NOMO-1 treated with DMSO at 0.1 percent for 48 hours (cell line): ENCODE results near the gene STXBP5.
A peak's percentile ranks its signal among the peaks of the same experiment; 100 is the strongest.

Experiments used
- DNase-seq: peaks from one replicate; lab custom pipeline; 2025; ENCODE audit not compliant: unreplicated experiment; lab: John Stamatoyannopoulos, UW

Gene STXBP5

DNA sequence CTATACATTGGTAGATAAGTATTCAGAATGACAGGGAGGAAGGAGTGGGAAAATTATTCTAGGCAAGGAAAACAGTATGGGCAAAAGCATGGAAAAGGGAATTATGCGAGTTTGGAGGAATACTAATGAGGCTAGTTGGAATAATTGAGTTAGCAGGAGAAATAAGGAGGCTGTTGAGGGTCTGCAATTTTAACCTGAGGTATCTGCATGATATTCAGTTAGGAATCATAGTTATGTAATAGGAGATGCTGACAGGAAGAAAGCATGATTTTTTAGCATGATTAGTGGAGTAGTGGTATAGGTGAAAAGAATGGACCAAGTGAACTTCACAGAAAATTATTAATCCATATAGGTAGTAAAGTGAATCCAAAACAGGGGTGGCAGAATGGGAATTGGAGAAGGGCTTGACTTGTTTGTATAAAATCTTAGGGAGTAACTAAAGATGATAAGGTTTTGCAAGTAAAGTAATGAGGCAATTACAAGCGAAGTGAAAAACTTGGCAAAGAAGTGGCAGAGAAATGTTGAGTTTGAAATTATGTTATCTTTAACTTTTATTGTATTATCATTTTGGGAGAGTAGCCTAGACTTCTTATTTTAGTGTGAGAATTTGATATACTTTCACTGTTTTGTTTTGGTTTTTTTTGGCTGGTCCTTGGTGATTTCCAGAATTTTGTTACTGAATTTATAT lies 5.7 kb downstream of the STXBP5 start:
- DNase-seq, result no peak

DNA sequence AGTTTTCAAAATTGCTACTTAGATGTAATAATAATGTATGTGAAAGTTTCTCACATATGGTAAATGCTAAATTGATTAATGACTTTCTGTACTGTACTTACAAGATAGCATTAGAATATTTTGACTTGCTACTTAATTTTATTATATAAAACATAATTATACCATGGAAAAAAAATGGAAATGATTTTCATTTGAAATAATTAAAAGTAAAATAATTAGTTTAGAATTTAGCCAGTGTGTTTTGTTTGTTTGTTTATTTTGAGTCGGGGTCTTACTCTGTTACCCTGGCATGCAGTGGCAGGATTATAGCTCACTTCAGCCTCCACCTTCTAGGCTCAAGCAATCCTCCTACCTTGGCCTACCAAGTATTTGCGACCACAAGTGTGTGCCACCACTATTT lies 7.1 kb downstream of the STXBP5 start:
- no peak for DNase-seq

DNA sequence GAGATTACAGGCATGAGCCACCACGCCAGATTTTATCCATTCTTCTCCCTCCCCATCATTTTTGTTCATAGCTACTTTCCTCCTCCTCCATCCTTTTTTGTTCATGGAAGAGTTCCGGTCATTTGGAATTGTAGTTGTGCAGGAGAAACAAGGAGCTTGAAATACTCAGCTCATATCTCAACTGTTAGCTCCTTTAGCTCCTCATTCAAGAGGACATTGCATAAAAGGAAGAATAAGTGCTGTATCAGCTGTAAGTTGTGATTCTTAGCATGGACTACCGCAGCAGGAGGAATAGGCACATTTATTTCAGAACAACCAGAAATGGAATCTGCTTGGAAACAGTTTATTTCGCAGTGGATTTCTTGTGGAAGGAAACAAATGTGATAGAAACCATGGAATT lies 7.6 kb downstream of the STXBP5 start:
- DNase-seq, result no peak

DNA sequence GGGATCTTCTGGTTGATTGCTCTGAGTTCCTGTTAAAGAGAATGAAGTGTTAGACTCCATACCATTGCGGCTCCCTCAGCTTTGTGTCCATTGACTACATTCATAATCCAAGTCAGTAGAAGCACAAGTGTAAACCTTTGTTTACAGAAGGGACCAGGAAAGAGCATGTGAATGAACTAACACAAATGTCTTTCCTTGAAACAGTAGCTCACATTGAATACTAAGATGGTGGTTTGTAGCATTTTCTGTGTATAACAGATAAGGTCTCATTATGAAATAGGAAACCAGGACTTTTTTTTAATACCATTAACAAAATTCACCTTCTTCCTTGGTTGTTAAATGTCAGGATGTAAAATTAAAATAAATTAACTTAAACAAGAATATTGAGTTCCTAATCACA lies 8.4 kb downstream of the STXBP5 start:
- DNase-seq, result no peak

DNA sequence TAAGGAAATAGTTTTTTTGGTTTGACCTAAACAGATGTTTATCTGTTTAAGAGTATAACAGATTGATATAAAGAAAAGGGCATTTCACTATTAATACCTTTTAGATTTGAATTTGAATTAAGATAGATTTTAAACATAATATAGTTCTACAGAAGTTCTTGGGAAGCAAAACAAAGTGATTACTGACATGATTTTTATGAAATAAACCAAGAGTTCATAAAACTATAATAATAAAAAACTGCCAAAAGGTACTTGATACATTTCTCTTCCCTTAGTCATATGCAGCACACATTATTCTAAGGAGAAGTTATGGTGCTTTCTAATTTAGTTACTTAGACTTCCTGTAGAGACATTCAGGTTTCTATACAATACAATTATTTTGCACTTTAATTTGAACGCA lies 9.6 kb downstream of the STXBP5 start:
- DNase-seq, result no peak

DNA sequence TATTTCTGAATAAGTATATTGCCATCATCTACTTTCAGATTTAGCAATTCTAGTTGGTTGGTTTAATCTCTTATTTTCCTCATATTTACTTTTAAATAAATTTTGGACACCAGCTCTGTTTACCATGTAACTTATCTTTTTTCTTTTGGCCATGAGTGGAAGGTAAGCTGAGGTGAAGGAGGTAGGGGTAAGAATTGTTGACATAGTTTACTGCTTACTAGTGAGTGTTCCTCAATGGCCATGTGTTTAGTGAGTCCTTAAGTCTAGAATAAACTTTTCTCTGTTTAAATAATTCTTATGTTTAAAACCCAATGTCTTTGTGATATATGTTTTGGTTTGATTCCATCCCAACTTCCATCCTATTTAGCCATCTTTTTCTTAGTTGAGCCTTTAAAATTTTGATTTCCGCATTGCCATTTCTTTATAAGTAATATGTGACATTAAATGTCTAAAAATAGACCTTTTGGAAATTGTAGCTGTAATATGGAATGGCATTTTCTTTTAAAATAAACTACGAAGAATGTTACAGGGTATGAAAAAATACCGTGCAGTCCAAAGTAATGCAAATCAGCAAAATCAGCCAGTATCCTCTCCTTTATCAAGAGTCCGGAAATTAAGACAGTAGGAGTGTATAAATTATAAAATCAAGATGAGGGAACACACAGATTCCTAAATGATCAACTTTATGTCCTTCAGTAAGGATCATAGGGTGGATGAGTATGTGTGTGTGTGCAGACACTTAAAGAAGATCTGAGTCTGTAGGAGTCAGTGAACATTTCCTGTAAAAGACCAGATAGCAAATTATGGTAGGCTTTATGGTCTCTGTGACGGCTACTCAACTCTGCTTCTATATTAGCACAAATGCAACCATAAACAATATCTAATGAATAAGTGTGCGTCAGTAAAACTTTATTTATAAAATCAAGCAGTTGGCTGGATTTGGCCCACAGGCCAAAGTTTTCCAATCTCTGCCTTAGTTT lies 10.3 kb downstream of the STXBP5 start:
- DNase-seq, result no peak

DNA sequence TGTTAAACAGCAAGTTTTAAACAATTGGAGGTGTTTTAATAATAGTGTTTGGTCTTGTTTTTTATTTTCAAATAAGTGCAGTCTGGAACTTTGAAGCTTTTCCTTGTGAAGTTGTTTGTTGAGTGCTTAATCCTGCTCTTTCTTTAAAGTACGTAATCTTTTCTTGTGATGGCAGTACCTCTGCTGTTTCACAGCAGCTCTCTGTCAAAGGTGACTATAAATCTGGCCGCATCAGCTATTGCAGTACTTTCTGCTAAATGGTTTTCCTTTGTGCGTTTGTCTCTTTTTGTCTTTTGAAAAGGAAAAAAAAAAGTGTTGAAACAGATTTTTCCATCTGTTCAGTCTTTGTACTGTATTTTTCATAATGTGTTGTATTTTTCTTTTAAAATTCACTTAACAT lies 12.7 kb downstream of the STXBP5 start:
- no peak for DNase-seq

DNA sequence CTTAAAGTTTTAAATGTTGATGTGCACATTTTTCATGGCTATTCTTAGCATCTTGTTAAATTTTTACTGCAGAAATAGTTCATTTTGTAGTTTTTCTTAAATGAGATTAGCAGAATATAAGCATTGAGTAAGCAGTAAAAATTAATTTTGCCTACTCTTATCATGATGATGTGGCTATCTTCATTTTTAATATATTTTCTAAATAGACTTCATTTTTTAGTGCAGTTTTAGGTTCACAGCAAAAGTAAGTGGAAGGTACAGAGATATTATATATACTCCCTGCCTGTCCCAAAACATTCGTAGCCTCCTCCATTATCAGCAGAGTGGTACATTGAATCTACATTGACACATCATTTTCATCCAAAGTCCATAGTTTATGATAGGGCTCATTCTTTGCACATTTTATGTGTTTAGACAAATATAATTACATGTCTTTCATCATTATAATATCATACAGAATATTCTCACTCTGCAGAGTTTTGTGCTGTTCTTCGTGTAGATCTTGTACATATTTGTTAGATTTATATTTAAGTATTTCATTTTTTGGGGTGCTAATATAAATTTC lies 13.7 kb downstream of the STXBP5 start:
- no peak for DNase-seq

DNA sequence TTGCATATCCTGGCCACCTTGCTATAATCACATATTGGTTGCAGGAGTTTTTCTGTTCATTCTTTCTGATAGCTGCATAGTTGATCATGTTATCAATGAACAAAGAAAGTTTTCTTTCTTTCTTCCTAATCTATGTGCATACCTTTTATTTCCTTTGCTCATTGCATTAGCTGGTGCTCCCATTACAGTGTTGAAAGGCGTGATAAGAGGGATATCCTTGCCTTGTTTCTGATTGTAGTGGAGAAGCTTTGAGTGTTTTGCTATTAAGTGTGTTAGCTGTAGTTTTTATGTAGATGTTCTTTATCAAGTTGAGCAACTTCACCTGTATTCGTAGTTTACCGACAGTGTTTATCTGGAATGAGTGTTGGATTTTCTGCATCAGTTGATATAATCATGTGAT lies 14.6 kb downstream of the STXBP5 start:
- DNase-seq, result no peak

DNA sequence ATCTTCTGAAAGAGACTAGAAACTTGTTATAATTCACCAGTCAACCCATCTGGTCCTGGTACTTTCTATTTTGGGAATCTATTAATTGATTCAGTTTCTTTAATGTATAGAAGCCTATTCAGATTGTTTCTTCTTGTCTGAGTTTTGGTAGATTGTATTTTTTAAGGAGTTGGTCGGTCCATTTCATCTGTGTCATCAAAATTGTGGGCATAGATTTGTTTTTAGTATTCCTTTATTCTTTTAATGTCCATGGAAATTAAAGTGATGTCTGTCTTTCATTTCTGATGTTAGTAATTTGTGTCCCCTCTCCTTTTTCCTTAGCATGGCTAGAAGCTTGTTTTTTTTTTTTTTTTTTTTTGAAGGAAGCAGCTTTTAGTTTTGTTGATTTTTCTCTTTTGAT lies 15.2 kb downstream of the STXBP5 start:
- DNase-seq, result no peak

DNA sequence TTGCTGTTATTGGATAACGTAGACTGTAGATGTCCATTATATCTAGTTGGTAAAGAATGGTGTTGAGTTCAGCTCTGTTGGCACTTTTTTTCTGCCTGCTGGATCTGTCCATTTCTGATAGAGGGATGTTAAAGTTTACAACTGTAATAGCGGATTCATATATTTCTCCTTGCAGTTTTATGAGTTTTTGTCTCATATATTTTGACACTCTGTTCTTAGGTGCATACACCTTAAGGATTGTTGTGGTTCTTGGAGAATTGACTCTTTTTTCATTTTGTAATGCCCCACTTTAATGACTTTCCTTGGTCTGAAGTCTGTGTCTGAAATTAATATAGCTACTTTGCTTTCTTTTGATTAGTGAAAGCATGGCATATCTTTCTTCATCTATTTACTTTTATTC lies 16.1 kb downstream of the STXBP5 start:
- DNase-seq, result no peak

DNA sequence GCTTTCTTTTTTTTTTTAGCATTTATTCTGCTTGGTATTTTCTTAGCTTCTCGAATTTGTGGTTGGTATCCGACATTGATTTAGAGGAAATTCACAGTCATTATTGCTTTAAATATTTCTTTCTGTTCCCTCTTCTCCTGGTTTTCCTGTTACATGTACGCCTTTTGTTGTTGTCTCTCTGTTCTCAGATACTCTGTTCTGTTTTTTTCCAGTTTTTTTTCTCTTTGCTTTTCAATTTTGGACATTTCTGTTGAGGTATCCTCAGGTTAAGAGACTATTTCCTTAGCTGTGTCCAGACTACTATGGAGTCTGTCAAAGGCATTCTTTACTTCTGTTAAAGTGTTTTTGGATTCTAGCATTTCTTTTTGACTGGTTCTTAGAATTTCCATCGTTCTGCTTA lies 17.5 kb downstream of the STXBP5 start:
- no peak for DNase-seq

DNA sequence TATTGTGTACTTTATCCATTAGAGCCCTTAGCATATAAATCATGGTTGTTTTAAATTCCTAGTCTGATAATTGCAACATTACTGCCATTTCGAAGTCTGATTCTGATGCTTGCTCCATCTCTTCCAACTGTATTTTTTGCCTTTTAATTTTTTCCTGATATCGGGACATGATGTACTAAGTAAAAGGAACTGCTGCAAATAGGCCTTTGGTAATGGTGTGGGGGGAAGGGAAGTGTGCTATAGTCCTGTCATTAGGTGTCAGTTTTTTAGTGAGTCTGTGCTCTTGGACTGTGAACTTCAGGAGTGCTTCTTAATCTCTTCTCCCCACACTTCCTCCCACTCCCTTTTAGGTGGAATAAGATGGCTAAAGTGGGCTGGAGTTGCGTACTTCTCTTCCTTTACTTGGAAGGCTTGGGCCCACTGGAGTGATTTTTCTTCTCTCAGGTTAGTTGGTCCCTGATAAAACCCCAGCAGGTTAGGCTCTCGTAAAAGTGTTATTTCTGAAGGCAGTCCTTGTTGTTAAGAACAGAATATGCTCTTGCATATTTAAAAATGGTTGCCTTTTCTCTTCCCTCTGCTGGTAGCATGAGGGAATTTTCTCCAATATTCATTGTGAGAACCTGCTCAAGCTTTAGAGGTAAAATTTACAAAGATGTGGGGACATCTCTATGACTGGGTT lies 18.1 kb downstream of the STXBP5 start:
- DNase-seq, result peak; percentile 20

DNA sequence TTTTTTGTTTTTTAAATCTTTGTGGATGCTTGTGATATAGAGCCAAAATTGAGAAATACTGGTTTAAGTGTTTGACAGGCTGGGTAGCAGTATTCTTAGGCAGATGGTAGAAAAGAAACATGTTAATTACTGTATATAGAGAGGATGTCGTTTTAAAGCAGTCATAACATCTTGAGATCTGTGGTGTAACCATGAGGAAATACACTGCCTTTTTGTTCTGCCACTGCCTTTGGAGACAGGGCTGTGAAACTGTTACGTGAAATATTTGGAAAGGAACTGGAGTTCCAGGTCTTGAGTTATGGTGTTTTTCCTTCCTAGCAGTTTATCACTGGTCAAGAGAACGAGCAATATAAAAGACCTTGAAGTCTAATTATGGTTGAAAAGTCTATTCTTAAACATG lies 19.5 kb downstream of the STXBP5 start:
- no peak for DNase-seq

DNA sequence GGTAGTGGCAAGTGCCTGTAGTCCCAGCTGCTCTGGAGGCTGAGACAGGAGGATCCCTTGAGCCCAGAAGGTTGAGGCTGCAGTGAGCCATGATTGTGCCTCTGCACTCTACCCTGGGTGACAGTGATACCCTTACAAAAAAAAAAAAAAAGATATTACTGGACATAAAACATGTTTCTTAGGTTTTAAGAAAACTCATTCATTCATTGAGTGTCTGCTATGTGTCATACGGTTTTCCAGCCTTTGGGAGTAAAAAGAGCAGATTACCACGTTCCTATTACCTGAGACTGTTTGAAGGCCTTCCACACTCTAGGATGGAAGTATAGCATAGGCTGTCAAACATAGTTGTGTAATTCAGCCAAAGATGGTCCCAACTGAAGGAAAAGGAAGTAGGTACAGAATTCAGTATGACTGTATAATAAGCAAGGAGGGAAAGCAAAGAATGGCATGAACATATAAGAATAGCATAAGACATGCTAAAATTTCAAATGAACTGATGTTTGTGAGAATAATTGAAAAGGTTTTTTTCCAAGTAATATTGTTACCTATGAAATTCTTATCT lies 22.0 kb downstream of the STXBP5 start:
- DNase-seq, result no peak

DNA sequence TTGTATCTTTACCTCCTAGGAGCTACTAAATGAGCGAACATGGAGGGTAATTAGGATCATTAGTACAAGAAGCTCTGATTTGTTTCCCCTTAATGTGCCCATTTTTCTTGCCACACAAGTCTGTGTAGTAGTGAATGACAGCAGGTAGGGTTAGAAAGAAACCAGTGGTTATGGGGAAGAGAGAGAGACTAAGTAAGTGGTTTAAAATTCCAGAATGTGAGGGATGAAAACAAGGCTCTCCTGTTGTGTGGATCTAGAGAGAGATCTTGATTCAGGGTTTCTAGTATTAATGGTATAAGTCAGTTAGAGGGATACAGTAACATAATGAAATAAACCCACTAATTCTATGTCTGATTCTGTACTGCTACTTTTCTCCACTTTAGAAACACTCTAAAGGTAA lies 22.7 kb downstream of the STXBP5 start:
- DNase-seq, result no peak

DNA sequence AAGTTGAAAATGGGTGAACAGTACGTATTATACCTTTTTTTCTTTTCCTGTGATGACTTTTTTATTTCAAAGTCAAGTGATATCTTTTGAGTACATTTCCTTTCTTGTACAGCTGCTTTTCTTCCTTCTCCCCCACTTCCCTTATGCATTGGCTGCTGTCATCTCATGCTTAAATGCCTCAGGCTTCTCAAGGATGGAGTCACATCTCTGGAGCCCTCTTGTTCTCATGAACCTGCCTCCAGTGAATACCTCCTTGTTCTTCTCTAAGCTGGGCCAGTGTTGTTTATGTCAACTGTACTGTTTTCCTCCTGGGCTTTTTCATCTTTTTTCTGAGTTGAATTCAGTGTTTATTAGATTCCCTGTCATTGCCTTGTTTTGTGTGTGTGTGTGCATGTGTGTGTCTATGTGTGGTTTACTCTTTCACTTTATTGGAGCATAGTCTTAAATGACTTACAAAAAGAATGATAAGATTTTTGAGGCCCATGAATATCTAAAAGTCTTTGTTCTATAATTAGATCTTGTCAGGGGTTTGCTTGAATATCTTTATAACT lies 23.6 kb downstream of the STXBP5 start:
- DNase-seq, result no peak

DNA sequence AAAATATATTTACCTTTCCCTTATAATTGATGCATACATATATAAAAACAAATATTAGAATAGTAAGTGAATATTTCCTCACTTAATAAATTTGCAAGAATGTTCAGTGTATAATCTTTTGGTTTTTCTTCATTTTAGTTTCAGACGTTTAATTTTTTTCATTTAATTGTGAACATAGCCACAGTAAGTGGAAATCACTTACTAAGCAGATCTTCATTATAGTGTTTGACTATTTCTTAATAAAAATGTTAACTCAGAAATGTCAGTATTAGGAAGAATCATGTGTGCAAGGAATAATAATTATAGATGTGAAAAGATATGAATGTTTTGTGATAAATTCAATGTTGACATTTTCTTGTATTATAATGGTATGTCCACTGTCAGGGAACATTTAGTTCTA lies 27.4 kb downstream of the STXBP5 start:
- DNase-seq, result no peak

DNA sequence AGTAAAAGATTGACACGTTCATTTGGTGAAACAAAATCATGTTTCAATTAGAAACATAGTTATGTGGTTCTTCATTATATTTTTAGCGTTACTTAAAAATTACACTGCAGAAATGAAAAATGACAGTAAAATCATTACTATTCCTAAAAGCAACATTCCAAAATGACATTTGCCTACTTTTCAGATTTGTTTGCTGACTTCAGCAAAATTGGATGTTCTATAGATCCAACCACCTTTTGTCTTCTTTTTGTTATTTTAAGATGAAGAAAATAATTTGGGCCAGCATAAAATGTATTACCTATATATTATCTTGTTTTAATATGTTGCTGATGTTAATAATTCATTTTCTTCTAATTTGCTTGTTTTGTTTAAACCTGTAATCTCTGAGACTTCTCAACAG lies 30.5 kb downstream of the STXBP5 start:
- DNase-seq, result no peak

DNA sequence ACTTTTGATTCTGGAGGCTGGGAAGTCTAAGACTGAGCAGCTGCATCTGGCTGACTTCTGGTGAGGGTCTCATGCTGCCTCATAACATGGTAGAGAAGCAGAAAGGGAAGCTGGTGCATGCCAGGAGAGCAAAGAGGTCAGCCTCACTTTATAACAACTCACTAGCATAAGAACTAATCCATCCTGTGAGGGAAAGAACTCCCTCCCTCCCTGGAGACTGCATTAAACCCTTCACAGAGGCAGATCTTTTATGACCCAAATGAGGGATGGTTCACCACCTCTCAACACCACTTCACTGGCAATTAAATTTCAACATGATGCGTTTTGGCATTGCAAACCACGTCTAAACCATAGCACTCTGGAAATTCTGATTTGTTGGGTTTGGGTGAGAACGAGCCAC lies 33.9 kb downstream of the STXBP5 start:
- no peak for DNase-seq

DNA sequence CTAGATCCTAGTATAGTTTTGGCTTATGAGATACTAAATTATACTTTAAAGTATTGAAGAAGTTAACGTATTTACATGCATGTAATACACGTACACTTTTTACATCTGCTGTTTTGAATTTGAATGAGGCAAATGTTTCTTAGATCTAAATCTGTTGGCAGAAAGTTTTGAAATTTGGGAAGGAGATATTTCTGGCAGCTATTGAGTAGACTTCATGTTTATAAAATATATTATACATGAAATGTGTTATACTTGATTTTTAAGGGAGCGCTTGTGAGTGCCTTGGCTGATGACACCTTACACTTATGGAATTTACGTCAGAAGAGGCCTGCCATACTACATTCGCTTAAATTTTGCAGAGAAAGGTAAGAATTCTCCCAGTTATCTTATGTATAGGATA lies 34.7 kb downstream of the STXBP5 start:
- DNase-seq, result no peak
